HCT116 (cell line): Measurements from ENCODE around the gene TMEM14A.

Experiments
- CTCF ChIP-seq, 3 experiments: fragments of 200-600 bp in 1 of 3; sonication (generic) in 1 of 3; IDR thresholded peaks in 2 of 3; conservative IDR thresholded peaks in 1 of 3; 2 replicates each; pipeline ENCODE4 v1.5.1; 2012 to 2017; ENCODE audit warnings: low read depth in 2 of 3, low read length in 2 of 3, antibody characterized with exemption in 1 of 3, borderline replicate concordance in 1 of 3, control low read depth in 1 of 3, mild to moderate bottlenecking in 1 of 3, mixed read lengths in 1 of 3, mixed run types in 1 of 3, moderate library complexity in 1 of 3; ENCODE audit not compliant: insufficient read depth in 1 of 3
- POLR2A ChIP-seq: IDR thresholded peaks from 2 replicates; pipeline ENCODE4 v1.7.0; 2011; ENCODE audit warnings: borderline replicate concordance; ENCODE audit not compliant: insufficient read depth, insufficient read length; ENCODE audit errors: extremely low read depth
- RAD21 ChIP-seq: IDR thresholded peaks from 2 replicates; pipeline ENCODE4 v1.6.1; 2012; ENCODE audit warnings: low read depth, mild to moderate bottlenecking
- SIN3A ChIP-seq: IDR thresholded peaks from 2 replicates; pipeline ENCODE4 v1.6.1; 2012; ENCODE audit warnings: low read depth
- SP1 ChIP-seq: IDR thresholded peaks from 2 replicates; pipeline ENCODE4 v1.6.1; 2012; ENCODE audit warnings: low read depth
- TCF7L2 ChIP-seq: IDR thresholded peaks from 2 replicates; pipeline ENCODE4 v1.7.0; 2011; ENCODE audit warnings: borderline replicate concordance, inconsistent platforms; ENCODE audit not compliant: insufficient read depth, insufficient read length; ENCODE audit errors: extremely low read depth
- ZNF274 ChIP-seq: fragments of 200-500 bp; sonication (Bioruptor generic); IDR thresholded peaks from 2 replicates; pipeline ENCODE4 v1.6.1; 2014; ENCODE audit warnings: mild to moderate bottlenecking, low read depth, low read length, inconsistent platforms

GRCh38 chr6:52720321-52720720 lies 49.4 kb downstream of the TMEM14A start:
- no peak for TF ChIP-seq CTCF (IDR thresholded peaks at IDR 0.05 in 2 of 3, conservative IDR thresholded peaks at IDR 0.05 in 1 of 3; ENCODE audit: borderline replicate concordance in 1 of 3, insufficient read depth in 1 of 3, low read depth in 2 of 3, low read length in 2 of 3)
- no peak for TF ChIP-seq TCF7L2
- TF ChIP-seq SP1: no peak
- TF ChIP-seq POLR2A: no peak
- TF ChIP-seq RAD21: no peak
- TF ChIP-seq SIN3A: no peak
- no peak for TF ChIP-seq ZNF274
